ENCODE results near the gene LTA. TPM values are rescaled to one million over a fixed set of nuclear protein-coding genes. Genes with fewer than 3 reads are reported as not detected.

Gene LTA
- total and polyA plus RNA-seq, 4 donors, result 0.05 TPM; not detected in 3

GRCh38 chr6:31528821-31529328 is 43.2 kb upstream of the LTA start, which contains the start of gene MCCD1:
MCCD1 (plus strand) TSS chr6:31528962; CDS start chr6:31529015, 53 bp downstream.
- TF ChIP-seq ATF3 (IDR thresholded peaks at IDR 0.05) (no peak), NR2F2 (IDR thresholded peaks at IDR 0.05) (no peak), GABPA (IDR thresholded peaks at IDR 0.05 in 1 of 2, conservative IDR thresholded peaks at IDR 0.05 in 1 of 2) (no peak), ZBTB33 (IDR thresholded peaks at IDR 0.05) (no peak), CTCF (IDR thresholded peaks at IDR 0.05; ENCODE audit: low read depth, low read length, missing input control) (no peak), MAX (IDR thresholded peaks at IDR 0.05) (no peak), HNF4G (IDR thresholded peaks at IDR 0.05) (no peak), JUND (IDR thresholded peaks at IDR 0.05) (no peak), FOXA1 (IDR thresholded peaks at IDR 0.05) (no peak), RAD21 (IDR thresholded peaks at IDR 0.05) (no peak), RXRA (IDR thresholded peaks at IDR 0.05) (no peak)
- peaks cover 8 to 39% (median 32%) of the 10 kb centered on the region in 4 donors for H3K36me3 ChIP-seq (ENCODE audit: control insufficient read depth in 4 of 4, insufficient read depth in 3 of 4, low read depth in 1 of 4, low read length in 3 of 4)
- no peak within 1 kb of the TSS for H3K4me3 ChIP-seq (ENCODE audit: low read depth in 1 of 3, low read length in 3 of 3)
- H3K4me1 ChIP-seq (ENCODE audit: control insufficient read depth in 4 of 4, insufficient read depth in 4 of 4, low read length in 3 of 4), result peaks cover 0 to 4% (median 2%) of the 10 kb centered on the region in 4 donors
- WGBS, result 67% methylated on average over 7 of the region's 7 CpGs
- H3K27ac ChIP-seq (ENCODE audit: low read depth in 1 of 2, low read length in 2 of 2), result no peak within 1 kb of the TSS
- DNase-seq (ENCODE audit: low spot score), result no peak
- no peaks in the 10 kb centered on the region for H3K9me3 ChIP-seq (ENCODE audit: control insufficient read depth in 4 of 4, low read length in 3 of 4)
- no peak within 1 kb of the TSS for H3K9ac ChIP-seq (ENCODE audit: low read depth in 1 of 2, low read length in 2 of 2)
- H3K27me3 ChIP-seq (ENCODE audit: control insufficient read depth in 4 of 4, insufficient read depth in 4 of 4, low read length in 3 of 4), result no peaks in the 10 kb centered on the region

GRCh38 chr6:31529329-31530150 is 42.5 kb upstream of the LTA start:
- no peak for DNase-seq (ENCODE audit: low spot score)
- Histone ChIP-seq H3K9ac (ENCODE audit: low read depth in 1 of 2, low read length in 2 of 2) (no peak overlapping the region), H3K9me3 (ENCODE audit: control insufficient read depth in 4 of 4, low read length in 3 of 4) (no peaks in the 10 kb centered on the region), H3K27me3 (ENCODE audit: control insufficient read depth in 4 of 4, insufficient read depth in 4 of 4, low read length in 3 of 4) (no peaks in the 10 kb centered on the region), H3K4me1 (ENCODE audit: control insufficient read depth in 4 of 4, insufficient read depth in 4 of 4, low read length in 3 of 4) (peaks cover 0 to 4% (median 2%) of the 10 kb centered on the region in 4 donors), H3K4me3 (ENCODE audit: low read depth in 1 of 3, low read length in 3 of 3) (no peak overlapping the region), H3K27ac (ENCODE audit: low read depth in 1 of 2, low read length in 2 of 2) (no peak overlapping the region), H3K36me3 (ENCODE audit: control insufficient read depth in 4 of 4, insufficient read depth in 3 of 4, low read depth in 1 of 4, low read length in 3 of 4) (peaks cover 15 to 45% (median 36%) of the 10 kb centered on the region in 4 donors)
- WGBS, result 57% methylated on average over 12 of the region's 12 CpGs
- TF ChIP-seq YY1 (IDR thresholded peaks at IDR 0.05), result no peak
- TF ChIP-seq SP1 (IDR thresholded peaks at IDR 0.05), result no peak
- TF ChIP-seq NR2F2 (IDR thresholded peaks at IDR 0.05), result no peak
- TF ChIP-seq ZBTB33 (IDR thresholded peaks at IDR 0.05), result no peak
- no peak for TF ChIP-seq FOXA2 (IDR thresholded peaks at IDR 0.05)
- TF ChIP-seq ATF3 (IDR thresholded peaks at IDR 0.05), result no peak
- no peak for TF ChIP-seq RXRA (IDR thresholded peaks at IDR 0.05)
- no peak for TF ChIP-seq GABPA (IDR thresholded peaks at IDR 0.05 in 1 of 2, conservative IDR thresholded peaks at IDR 0.05 in 1 of 2)
- TF ChIP-seq CTCF (IDR thresholded peaks at IDR 0.05; ENCODE audit: low read depth, low read length, missing input control), result no peak

Measured in liver (tissue), 9 donors.